Activated CD8-positive, alpha-beta T cell treated with anti-CD3 and anti-CD28 coated beads, Interleukin-2, amount 10 ng/mL, durations not matched to agents 7 days and 5 days (primary cell): ENCODE results near the gene PURB. TPM values are rescaled to one million over a fixed set of nuclear protein-coding genes. Genes with fewer than 3 reads are reported as not detected.
A peak's percentile ranks its signal among the peaks of the same experiment; 100 is the strongest.

Experiments
- ATAC-seq: fragments of 150-1000 bp; cut with Tn5 transposase; one replicate; pipeline ENCODE4 v1.10.0; 2021; ENCODE audit warnings: moderate library complexity
- CTCF ChIA-PET: fragments of 350-600 bp; sonication (Branson Sonifier 250); formaldehyde crosslinking; loops from one replicate; lab custom pipeline; 2021; ENCODE audit warnings: antibody characterized with exemption; lab: Charles Lee
- POLR2A ChIA-PET: fragments of 350-600 bp; sonication (Branson Sonifier 250); formaldehyde crosslinking; loops from one replicate; lab custom pipeline; 2021; ENCODE audit warnings: antibody characterized with exemption; lab: Charles Lee
- DNase-seq: peaks from one replicate; pipeline ENCODE4 v3.0.0-alpha.2; 2020
- H3K27ac Mint-ChIP-seq: one replicate; pipeline ENCODE4 v1.8.0; 2021; ENCODE audit warnings: mild to moderate bottlenecking, mixed read lengths
- H3K27me3 Mint-ChIP-seq: one replicate; pipeline ENCODE4 v1.8.0; 2021; ENCODE audit warnings: low read depth, mixed read lengths
- H3K36me3 Mint-ChIP-seq: one replicate; pipeline ENCODE4 v1.8.0; 2021; ENCODE audit warnings: low read depth, mixed read lengths
- H3K4me1 Mint-ChIP-seq: one replicate; pipeline ENCODE4 v1.8.0; 2021; ENCODE audit warnings: low read depth, mixed read lengths
- H3K4me3 Mint-ChIP-seq: one replicate; pipeline ENCODE4 v1.8.0; 2021; ENCODE audit warnings: mild to moderate bottlenecking, mixed read lengths
- H3K9me3 Mint-ChIP-seq: one replicate; pipeline ENCODE4 v1.8.0; 2022; ENCODE audit warnings: mixed read lengths; ENCODE audit not compliant: insufficient read depth
- total RNA-seq, 2 experiments: library from RNA; stranded (reverse); gene quantifications; one replicate each; pipeline ENCODE4 v1.2.3, GENCODE V29; 2021

Gene PURB
- total RNA-seq, 2 experiments from 2014 or later, result 26.8 to 28.0 TPM

DNA sequence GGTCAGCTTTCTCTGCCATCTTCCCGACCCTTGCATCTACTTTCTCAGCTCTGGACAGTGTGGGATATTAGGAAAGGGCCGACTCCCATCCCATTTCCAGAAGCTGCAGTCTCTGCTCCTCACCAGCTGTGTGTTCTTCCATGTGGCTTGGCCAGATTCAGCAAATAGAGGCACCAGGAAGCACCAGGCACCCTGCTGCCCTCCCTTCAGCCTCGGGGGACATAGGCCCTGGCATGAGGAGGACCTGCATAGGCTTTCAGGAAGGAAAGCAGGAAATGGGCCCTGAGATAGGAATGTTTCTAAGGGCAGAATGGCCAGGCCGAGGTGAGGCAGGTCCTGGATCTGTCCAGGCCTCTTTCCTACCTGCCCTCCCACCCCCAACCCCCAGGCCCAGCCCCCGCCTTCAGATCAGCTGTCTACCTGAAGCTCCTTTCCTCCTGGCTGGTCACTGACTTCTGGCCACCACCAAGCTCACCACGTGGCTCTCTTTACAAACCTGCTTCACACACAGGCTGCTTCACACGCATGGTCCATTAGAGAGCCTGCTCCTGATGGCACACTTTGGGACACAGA is 27.5 kb upstream of the PURB start:
- POLR2A ChIA-PET, result interaction anchor here (1.0 to 2.3 kb wide), 3 partner anchors 21 to 48 kb away, joined by 3 to 26 read pairs (median 7); partner anchors contain the start of gene PURB
- DNase-seq, result no peak
- peak overlapping the region; percentile 43 for H3K27ac Mint-ChIP-seq
- no peak for ATAC-seq
- peaks cover 27% of the 10 kb centered on the region for H3K4me1 Mint-ChIP-seq
- CTCF ChIA-PET, result interaction anchor here (1.2 to 1.7 kb wide), 4 partner anchors 9 to 61 kb away, joined by 3 to 9 read pairs (median 6); no protein-coding TSS in a partner anchor
- H3K9me3 Mint-ChIP-seq, result no peaks in the 10 kb centered on the region
- no peaks in the 10 kb centered on the region for H3K27me3 Mint-ChIP-seq
- no peak overlapping the region for H3K4me3 Mint-ChIP-seq
- no peaks in the 10 kb centered on the region for H3K36me3 Mint-ChIP-seq

GRCh38 chr7:44911911-44912310 is 26.6 kb upstream of the PURB start:
- POLR2A ChIA-PET, result interaction anchor here (1.0 to 2.3 kb wide), 2 partner anchors 27 to 49 kb away, joined by 3 to 26 read pairs; partner anchors contain the start of gene PURB
- Mint-ChIP-seq H3K4me1 (peaks cover 32% of the 10 kb centered on the region), H3K9me3 (no peaks in the 10 kb centered on the region)

GRCh38 chr7:44909596-44910389 is 24.5 kb upstream of the PURB start:
- ATAC-seq, result no peak
- DNase-seq, result no peak
- CTCF ChIA-PET, result interaction anchor here (0.9 kb wide), 1 partner anchor 53 kb away, joined by 3 read pairs; no protein-coding TSS in a partner anchor
- H3K9me3 Mint-ChIP-seq, result no peaks in the 10 kb centered on the region
- peaks cover 27% of the 10 kb centered on the region for H3K4me1 Mint-ChIP-seq
- H3K4me3 Mint-ChIP-seq, result no peak overlapping the region
- no peak overlapping the region for H3K27ac Mint-ChIP-seq
- POLR2A ChIA-PET, result interaction anchor here (1.3 kb wide), 1 partner anchor 24 kb away, joined by 5 read pairs; the partner anchor contains the start of gene PURB
- no peaks in the 10 kb centered on the region for H3K27me3 Mint-ChIP-seq
- H3K36me3 Mint-ChIP-seq, result no peaks in the 10 kb centered on the region

More at GRCh38 chr7:44911911-44912310, 26.6 kb upstream of the PURB start:
- H3K27ac Mint-ChIP-seq, result no peak overlapping the region
- DNase-seq (no peak), ATAC-seq (no peak)
- no peak overlapping the region for H3K4me3 Mint-ChIP-seq
- H3K27me3 Mint-ChIP-seq, result no peaks in the 10 kb centered on the region
- no peaks in the 10 kb centered on the region for H3K36me3 Mint-ChIP-seq
- CTCF ChIA-PET, result interaction anchor here (0.7 to 1.5 kb wide), 2 partner anchors 8 to 55 kb away, joined by 3 read pairs; no protein-coding TSS in a partner anchor

DNA sequence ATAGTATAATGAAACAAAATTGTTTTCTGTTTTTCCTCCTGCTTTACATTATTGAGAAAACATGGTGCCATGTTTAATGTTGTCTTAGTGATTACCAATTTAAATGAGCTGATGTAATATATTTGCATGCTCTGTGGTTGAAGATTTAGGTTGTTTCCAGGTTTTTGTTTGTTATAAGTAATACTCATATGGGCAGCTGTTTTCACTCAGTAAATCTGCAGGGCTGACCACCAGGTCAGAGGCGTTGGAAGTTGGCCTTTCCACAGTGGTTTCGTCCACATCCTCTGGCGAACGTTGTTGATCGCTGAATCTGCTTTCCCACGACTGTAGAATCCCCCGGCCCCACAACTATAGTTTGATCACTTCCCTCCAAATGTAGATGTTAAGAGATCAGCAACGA is 21.6 kb upstream of the PURB start:
- H3K27ac Mint-ChIP-seq, result no peak overlapping the region
- CTCF ChIA-PET, result interaction anchor here (0.7 to 2.0 kb wide), 4 partner anchors 13 to 308 kb away, joined by 3 to 8 read pairs (median 3); no protein-coding TSS in a partner anchor

DNA sequence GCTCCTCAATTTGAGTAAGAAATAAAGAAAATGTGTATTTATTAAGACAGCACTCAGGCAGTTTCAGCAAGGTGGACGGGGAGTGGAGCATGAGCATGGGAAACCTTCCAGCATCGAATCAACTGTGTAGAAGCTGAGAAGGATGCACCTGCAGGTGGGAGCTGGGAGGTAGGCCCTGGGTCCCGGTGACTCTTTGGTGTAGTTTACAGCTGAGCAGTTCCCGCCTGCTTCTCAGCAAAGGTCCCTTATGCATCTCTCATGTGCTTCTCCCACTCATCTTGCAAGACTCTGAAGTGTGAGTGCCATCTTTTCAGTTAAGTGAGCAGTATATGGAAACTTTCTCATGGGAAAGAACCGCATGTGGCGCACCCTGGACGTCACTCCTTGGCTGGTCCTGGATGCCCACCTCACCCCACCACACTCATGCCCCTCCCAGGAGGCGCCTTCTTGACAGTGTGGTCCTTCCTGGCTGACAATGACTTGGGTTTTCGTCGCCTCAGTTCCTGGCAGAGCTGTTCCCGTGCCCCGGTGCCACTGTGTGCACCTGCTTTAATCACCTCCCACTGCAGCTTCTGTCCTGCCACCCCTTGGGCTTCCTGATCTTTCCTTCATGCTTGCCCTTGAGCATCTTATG is 19.8 kb upstream of the PURB start:
- no peaks in the 10 kb centered on the region for H3K36me3 Mint-ChIP-seq
- no peak for DNase-seq
- no peak for ATAC-seq
- H3K4me1 Mint-ChIP-seq, result peaks cover 12% of the 10 kb centered on the region
- no peaks in the 10 kb centered on the region for H3K9me3 Mint-ChIP-seq
- H3K27ac Mint-ChIP-seq, result no peak overlapping the region
- CTCF ChIA-PET, result interaction anchor here (0.8 to 2.0 kb wide), 6 partner anchors 9 to 48 kb away, joined by 3 to 6 read pairs (median 4); no protein-coding TSS in a partner anchor
- POLR2A ChIA-PET, result interaction anchor here (0.5 to 1.2 kb wide), 4 partner anchors 10 to 56 kb away, joined by 3 to 9 read pairs (median 5); partner anchors contain the start of gene PURB
- H3K4me3 Mint-ChIP-seq, result no peak overlapping the region
- no peaks in the 10 kb centered on the region for H3K27me3 Mint-ChIP-seq

More for the DNA sequence above, 21.6 kb upstream of the PURB start:
- POLR2A ChIA-PET, result interaction anchor here (0.7 to 1.1 kb wide), 3 partner anchors 21 to 301 kb away, joined by 4 read pairs; partner anchors contain the start of genes OGDH and PURB
- no peak for ATAC-seq
- no peaks in the 10 kb centered on the region for H3K36me3 Mint-ChIP-seq
- H3K9me3 Mint-ChIP-seq, result no peaks in the 10 kb centered on the region
- DNase-seq, result no peak
- H3K27me3 Mint-ChIP-seq, result no peaks in the 10 kb centered on the region
- H3K4me3 Mint-ChIP-seq, result no peak overlapping the region
- H3K4me1 Mint-ChIP-seq, result peaks cover 12% of the 10 kb centered on the region

GRCh38 chr7:44899443-44899842 is 14.1 kb upstream of the PURB start:
- CTCF ChIA-PET, result no interaction called here

GRCh38 chr7:44898039-44898438 is 12.7 kb upstream of the PURB start:
- ChIA-PET CTCF (no interaction called here), POLR2A (interaction anchor here (2.7 kb wide), 1 partner anchor 13 kb away, joined by 16 read pairs; the partner anchor contains the start of gene PURB)
- H3K27ac Mint-ChIP-seq, result no peak overlapping the region

More at GRCh38 chr7:44899443-44899842, 14.1 kb upstream of the PURB start:
- no peak for ATAC-seq
- POLR2A ChIA-PET, result interaction anchor here (1.2 kb wide), 1 partner anchor 15 kb away, joined by 3 read pairs; the partner anchor contains the start of gene PURB
- no peaks in the 10 kb centered on the region for H3K36me3 Mint-ChIP-seq
- no peak overlapping the region for H3K4me3 Mint-ChIP-seq
- no peaks in the 10 kb centered on the region for H3K9me3 Mint-ChIP-seq
- no peak for DNase-seq
- no peaks in the 10 kb centered on the region for H3K27me3 Mint-ChIP-seq
- H3K27ac Mint-ChIP-seq, result no peak overlapping the region
- H3K4me1 Mint-ChIP-seq, result peaks cover 8% of the 10 kb centered on the region

GRCh38 chr7:44897309-44897708 is 12.0 kb upstream of the PURB start:
- DNase-seq, result no peak
- ChIA-PET POLR2A (interaction anchor here (2.7 kb wide), 1 partner anchor 12 kb away, joined by 16 read pairs; the partner anchor contains the start of gene PURB), CTCF (no interaction called here)
- Mint-ChIP-seq H3K9me3 (no peaks in the 10 kb centered on the region), H3K36me3 (no peaks in the 10 kb centered on the region), H3K27me3 (no peaks in the 10 kb centered on the region), H3K27ac (no peak overlapping the region), H3K4me3 (no peak overlapping the region), H3K4me1 (peaks cover 10% of the 10 kb centered on the region)
- peak; percentile 34 for ATAC-seq

More at GRCh38 chr7:44898039-44898438, 12.7 kb upstream of the PURB start:
- Mint-ChIP-seq H3K4me3 (no peak overlapping the region), H3K36me3 (no peaks in the 10 kb centered on the region), H3K27me3 (no peaks in the 10 kb centered on the region), H3K4me1 (peaks cover 8% of the 10 kb centered on the region), H3K9me3 (no peaks in the 10 kb centered on the region)
- ATAC-seq (no peak), DNase-seq (no peak)

GRCh38 chr7:44894888-44895580 is 9.7 kb upstream of the PURB start:
- Mint-ChIP-seq H3K36me3 (peaks cover 3% of the 10 kb centered on the region), H3K4me1 (peaks cover 27% of the 10 kb centered on the region), H3K9me3 (no peaks in the 10 kb centered on the region), H3K27ac (no peak overlapping the region), H3K4me3 (no peak overlapping the region), H3K27me3 (no peaks in the 10 kb centered on the region)
- no peak for DNase-seq
- ChIA-PET POLR2A (interaction anchor here (1.2 to 2.2 kb wide), 4 partner anchors 9 to 47 kb away, joined by 3 to 11 read pairs (median 4); partner anchors contain the start of genes H2AZ2 and PURB), CTCF (interaction anchor here (1.1 to 5.7 kb wide), 3 partner anchors 10 to 37 kb away, joined by 3 to 38 read pairs (median 4); no protein-coding TSS in a partner anchor)
- no peak for ATAC-seq

GRCh38 chr7:44893710-44894234 is 8.4 kb upstream of the PURB start:
- ATAC-seq, result no peak
- H3K27me3 Mint-ChIP-seq, result no peaks in the 10 kb centered on the region
- DNase-seq, result no peak
- no peak overlapping the region for H3K4me3 Mint-ChIP-seq
- POLR2A ChIA-PET, result interaction anchor here (1.5 to 2.2 kb wide), 2 partner anchors 8 to 45 kb away, joined by 7 to 11 read pairs; partner anchors contain the start of genes H2AZ2 and PURB
- CTCF ChIA-PET, result interaction anchor here (1.1 to 5.7 kb wide), 3 partner anchors 11 to 36 kb away, joined by 3 to 38 read pairs (median 4); no protein-coding TSS in a partner anchor
- H3K36me3 Mint-ChIP-seq, result peaks cover 3% of the 10 kb centered on the region
- H3K27ac Mint-ChIP-seq, result no peak overlapping the region
- H3K4me1 Mint-ChIP-seq, result peaks cover 27% of the 10 kb centered on the region
- H3K9me3 Mint-ChIP-seq, result no peaks in the 10 kb centered on the region
